Prostate gland (tissue), 2 donors: ENCODE results near the gene NHS.

ENCODE experiments used
- CTCF ChIP-seq, 4 experiments: fragments of 200-600 bp in 2 of 4; fragments of 450-650 bp in 2 of 4; sonication (generic) in 2 of 4; IDR thresholded peaks; 1 replicate in 3 of 4; 2 replicates in 1 of 4; pipeline ENCODE4 v1.5.1; 2016 to 2019; ENCODE audit warnings: antibody characterized with exemption in 4 of 4, mild to moderate bottlenecking in 2 of 4, moderate library complexity in 2 of 4
- POLR2A ChIP-seq: fragments of 450-650 bp; IDR thresholded peaks from one replicate; pipeline ENCODE4 v1.6.1; 2016; ENCODE audit warnings: antibody characterized with exemption, mild to moderate bottlenecking
- POLR2AphosphoS5 ChIP-seq: sonication (generic); formaldehyde crosslinking; IDR thresholded peaks from one replicate; pipeline ENCODE4 v1.6.1; 2017; ENCODE audit warnings: antibody characterized with exemption

- TF ChIP-seq CTCF (IDR thresholded peaks at IDR 0.05) = no peak
- no peak for TF ChIP-seq POLR2A
- no peak for TF ChIP-seq POLR2AphosphoS5
Observed at GRCh38 chrX:17550011-17550410, 175.0 kb downstream of the NHS start.
